H1 (cell line): Measurements from ENCODE around the gene ZNRF3. TPM values are rescaled to one million over a fixed set of nuclear protein-coding genes. Genes with fewer than 3 reads are reported as not detected.

ENCODE experiments used
- CTCF ChIA-PET: fragments of 300-600 bp; sonication (Branson Sonifier 250); formaldehyde crosslinking; loops from one replicate; lab custom pipeline; 2021; ENCODE audit not compliant: partially characterized antibody; lab: Charles Lee
- POLR2A ChIA-PET: fragments of 300-600 bp; sonication (Branson Sonifier 250); formaldehyde crosslinking; loops from one replicate; lab custom pipeline; 2021; ENCODE audit warnings: inconsistent platforms; ENCODE audit not compliant: partially characterized antibody; lab: Charles Lee
- DNase-seq, 2 experiments: peaks; one replicate each; pipeline versions ENCODE4 v3.0.0 to v3.0.0-alpha.2; 2010 to 2022; ENCODE audit warnings: low spot score in 2 of 2, low read depth in 1 of 2, mixed read lengths in 1 of 2
- FAIRE-seq: peaks from 2 replicates; lab custom pipeline; 2011; peaks lifted over from hg19 to GRCh38; lab: Jason Lieb, UNC
- H2AFZ ChIP-seq: 2 replicates; pipeline ENCODE4 v1.8.1; 2012; ENCODE audit warnings: low read length, inconsistent platforms
- H2AK5ac ChIP-seq: 2 replicates; pipeline ENCODE4 v1.6.1; 2013; ENCODE audit warnings: low read depth, low read length
- H2BK120ac ChIP-seq: replicated peaks from 2 replicates; pipeline ENCODE3; 2013; ENCODE audit warnings: low read depth, low read length, inconsistent platforms
- H2BK12ac ChIP-seq: 2 replicates; pipeline ENCODE4 v1.6.1; 2013; ENCODE audit warnings: low read depth, low read length
- H2BK15ac ChIP-seq: 2 replicates; pipeline ENCODE4 v1.6.1; 2013; ENCODE audit warnings: low read length
- H2BK20ac ChIP-seq: 2 replicates; pipeline ENCODE4 v1.6.1; 2013; ENCODE audit warnings: low read length
- H2BK5ac ChIP-seq: 2 replicates; pipeline ENCODE4 v1.6.1; 2013; ENCODE audit warnings: low read depth, low read length
- H3K14ac ChIP-seq: 2 replicates; pipeline ENCODE4 v1.6.1; 2013; ENCODE audit warnings: inconsistent platforms; ENCODE audit not compliant: insufficient read length
- H3K18ac ChIP-seq: 2 replicates; pipeline ENCODE4 v1.6.1; 2013; ENCODE audit warnings: low read length; ENCODE audit errors: extremely low read depth
- H3K23ac ChIP-seq: 2 replicates; pipeline ENCODE4 v1.6.1; 2013; ENCODE audit warnings: inconsistent platforms; ENCODE audit not compliant: insufficient read length
- H3K23me2 ChIP-seq: 2 replicates; pipeline ENCODE4 v1.6.1; 2013; ENCODE audit warnings: low read depth, low read length
- H3K27ac ChIP-seq: 2 replicates; pipeline ENCODE4 v1.6.1; 2011; ENCODE audit warnings: low read depth, low read length, inconsistent platforms
- H3K27me3 ChIP-seq, 4 experiments: replicated peaks in 1 of 4; 1 replicate in 1 of 4; 2 replicates in 3 of 4; pipeline versions ENCODE4 v1.6.1 to v1.8.1; 2011 to 2013; ENCODE audit warnings: low read length in 3 of 4, mild to moderate bottlenecking in 3 of 4, inconsistent platforms in 2 of 4, mixed read lengths in 2 of 4, moderate library complexity in 1 of 4; ENCODE audit not compliant: control insufficient read depth in 3 of 4, insufficient read depth in 3 of 4; ENCODE audit errors: extremely low read depth in 1 of 4
- H3K36me3 ChIP-seq, 4 experiments: 2 replicates each; pipeline versions ENCODE4 v1.6.1 to v1.8.1; 2011 to 2013; ENCODE audit warnings: mild to moderate bottlenecking in 4 of 4, low read length in 3 of 4, moderate library complexity in 2 of 4, control low read depth in 1 of 4, inconsistent platforms in 1 of 4; ENCODE audit not compliant: insufficient read depth in 4 of 4, control insufficient read depth in 2 of 4
- H3K4ac ChIP-seq: replicated peaks from 2 replicates; pipeline ENCODE3; 2013; ENCODE audit warnings: low read length, low read depth, mixed read lengths, inconsistent platforms; ENCODE audit not compliant: insufficient read length
- H3K4me1 ChIP-seq, 4 experiments: replicated peaks in 1 of 4; 1 replicate in 1 of 4; 2 replicates in 3 of 4; pipeline versions ENCODE4 v1.6.1 to v1.8.1; 2011 to 2013; ENCODE audit warnings: low read length in 3 of 4, inconsistent platforms in 2 of 4, mixed read lengths in 1 of 4; ENCODE audit not compliant: insufficient read depth in 4 of 4, control insufficient read depth in 3 of 4
- H3K4me2 ChIP-seq, 2 experiments: 2 replicates each; pipeline versions ENCODE4 v1.6.1 to v1.8.1; 2011 to 2013; ENCODE audit warnings: low read depth in 2 of 2, low read length in 2 of 2, control low read depth in 1 of 2, inconsistent platforms in 1 of 2, mild to moderate bottlenecking in 1 of 2; ENCODE audit not compliant: insufficient read depth in 1 of 2
- H3K4me3 ChIP-seq, 4 experiments: fragments of 200-600, 300-600 bp in 1 of 4; sonication (generic), shearing (Covaris generic), sonication (Bioruptor Twin) in 1 of 4; 2 replicates each; pipeline versions ENCODE4 v1.5.1 to v1.8.1; 2011 to 2016; ENCODE audit warnings: low read length in 4 of 4, low read depth in 3 of 4, control low read depth in 2 of 4, inconsistent platforms in 2 of 4, mild to moderate bottlenecking in 2 of 4, mixed read lengths in 1 of 4, moderate library complexity in 1 of 4; ENCODE audit not compliant: insufficient read depth in 2 of 4; ENCODE audit errors: extremely low read depth in 1 of 4
- H3K56ac ChIP-seq: replicated peaks from 2 replicates; pipeline ENCODE3; 2013; ENCODE audit warnings: low read depth, mild to moderate bottlenecking, mixed read lengths, low read length, inconsistent platforms; ENCODE audit not compliant: insufficient read length
- H3K79me1 ChIP-seq: 2 replicates; pipeline ENCODE4 v1.6.1; 2013; ENCODE audit warnings: low read depth, low read length, control low read depth
- H3K79me2 ChIP-seq, 2 experiments: 2 replicates each; pipeline versions ENCODE4 v1.6.1 to v1.8.1; 2012 to 2013; ENCODE audit warnings: low read length in 2 of 2, mild to moderate bottlenecking in 2 of 2, inconsistent platforms in 1 of 2; ENCODE audit not compliant: insufficient read depth in 2 of 2, control insufficient read depth in 1 of 2
- H3K9ac ChIP-seq, 4 experiments: replicated peaks in 1 of 4; 1 replicate in 1 of 4; 2 replicates in 3 of 4; pipeline versions ENCODE4 v1.6.1 to v1.8.1; 2011 to 2013; ENCODE audit warnings: low read depth in 3 of 4, low read length in 3 of 4, control low read depth in 2 of 4, mild to moderate bottlenecking in 2 of 4, moderate library complexity in 2 of 4, inconsistent platforms in 1 of 4; ENCODE audit errors: extremely low read depth in 1 of 4
- H3K9me3 ChIP-seq, 2 experiments: 2 replicates each; pipeline versions ENCODE4 v1.6.1 to v1.8.1; 2012 to 2013; ENCODE audit warnings: mild to moderate bottlenecking in 2 of 2, moderate library complexity in 2 of 2, control low read depth in 1 of 2, inconsistent platforms in 1 of 2, low read depth in 1 of 2, low read length in 1 of 2, mixed read lengths in 1 of 2; ENCODE audit not compliant: insufficient read depth in 2 of 2
- H4K20me1 ChIP-seq, 2 experiments: replicated peaks in 1 of 2; 2 replicates each; pipeline versions ENCODE3 to v1.8.1; 2011 to 2013; ENCODE audit warnings: inconsistent platforms in 2 of 2, low read length in 2 of 2, mild to moderate bottlenecking in 1 of 2; ENCODE audit not compliant: insufficient read depth in 2 of 2, control insufficient read depth in 1 of 2
- H4K5ac ChIP-seq: 2 replicates; pipeline ENCODE4 v1.6.1; 2013; ENCODE audit warnings: low read length, low read depth, mixed read lengths, inconsistent platforms; ENCODE audit not compliant: insufficient read length
- H4K8ac ChIP-seq: 2 replicates; pipeline ENCODE4 v1.8.0; 2013; ENCODE audit warnings: mild to moderate bottlenecking, moderate library complexity, low read length, inconsistent platforms; ENCODE audit not compliant: insufficient read depth; ENCODE audit errors: extremely low read depth
- H4K91ac ChIP-seq: replicated peaks from 2 replicates; pipeline ENCODE3; 2013; ENCODE audit warnings: low read length, mixed read lengths, inconsistent platforms; ENCODE audit not compliant: insufficient read length
- ATF2 ChIP-seq: IDR thresholded peaks from 2 replicates; pipeline ENCODE4 v1.6.1; 2012; ENCODE audit warnings: low read length, inconsistent platforms
- CHD1 ChIP-seq: IDR thresholded peaks from 2 replicates; pipeline ENCODE4 v1.6.1; 2012; ENCODE audit warnings: low read depth, low read length, improper control_type of control experiment
- KDM4A ChIP-seq: IDR thresholded peaks from one replicate; pipeline ENCODE4 v1.7.1; 2012; ENCODE audit warnings: low read depth, mild to moderate bottlenecking, moderate library complexity, low read length, inconsistent platforms; ENCODE audit not compliant: severe bottlenecking
- MAFK ChIP-seq: IDR thresholded peaks from 2 replicates; pipeline ENCODE4 v1.6.1; 2012; ENCODE audit warnings: low read depth, mild to moderate bottlenecking, improper control_type of control experiment, low read length
- NANOG ChIP-seq: IDR thresholded peaks from 2 replicates; pipeline ENCODE4 v1.6.1; 2011; ENCODE audit warnings: low read length, low read depth, mild to moderate bottlenecking, inconsistent platforms; ENCODE audit not compliant: insufficient read depth, poor library complexity, severe bottlenecking
- RAD21 ChIP-seq, 2 experiments: IDR thresholded peaks in 1 of 2; conservative IDR thresholded peaks in 1 of 2; 2 replicates each; pipeline ENCODE4 v1.6.1; 2011; ENCODE audit warnings: low read depth in 2 of 2, low read length in 2 of 2, improper control_type of control experiment in 1 of 2, inconsistent platforms in 1 of 2, mild to moderate bottlenecking in 1 of 2, moderate library complexity in 1 of 2
- RFX5 ChIP-seq: IDR thresholded peaks from 2 replicates; pipeline ENCODE4 v1.6.1; 2011; ENCODE audit warnings: low read depth, low read length, improper control_type of control experiment, borderline replicate concordance
- SRF ChIP-seq: IDR thresholded peaks from 2 replicates; pipeline ENCODE4 v1.6.1; 2011; ENCODE audit warnings: mild to moderate bottlenecking, low read depth, low read length, moderate library complexity
- SUZ12 ChIP-seq: fragments of 200-600 bp; sonication (generic); IDR thresholded peaks from 2 replicates; pipeline ENCODE4 v1.6.1; 2012; ENCODE audit warnings: mild to moderate bottlenecking, inconsistent platforms, low read length, moderate library complexity, mixed read lengths
- TCF12 ChIP-seq: IDR thresholded peaks from 2 replicates; pipeline ENCODE4 v1.6.1; 2011; ENCODE audit warnings: low read depth, mild to moderate bottlenecking, low read length
- WGBS, 2 experiments: shearing (Covaris generic) in 1 of 2; methylation state at CpG; one replicate each; pipeline versions ENCODE4 v1.1.6 to v1.1.7; 2013 to 2015; ENCODE audit warnings: low lambda C conversion rate in 2 of 2, mixed read lengths in 2 of 2, inconsistent platforms in 1 of 2, low coverage in 1 of 2, missing lambda C conversion rate in 1 of 2; ENCODE audit not compliant: insufficient replicate concordance in 2 of 2, insufficient coverage in 1 of 2, insufficient read length in 1 of 2; ENCODE audit errors: extremely low coverage in 1 of 2, missing lambda C conversion rate in 1 of 2; 5-methylcytosine and 5-hydroxymethylcytosine counted together
- polyA plus RNA-seq, 7 experiments: library from polyadenylated mRNA; depleted of rRNA in 3 of 7; stranded (reverse) in 5 of 7; unstranded in 2 of 7; fragments of >200 nt in 5 of 7; fragments of 200-250 nt in 2 of 7; gene quantifications; 1 replicate in 5 of 7; 2 replicates in 1 of 7; 4 replicates in 1 of 7; pipeline versions ENCODE4 v1.2.1 to v1.2.3, GENCODE V29; 2011 to 2013; ENCODE audit warnings: missing spikeins in 2 of 7, mixed read lengths in 2 of 7
- total RNA-seq: library from RNA; stranded (reverse); fragmentation: NEBNext Ultra II Directional; extraction: Animal tissue kit (Norgen Biotek cat#: 25700); gene quantifications from 2 replicates; pipeline ENCODE4 v1.2.1, GENCODE V29; 2021

The ZNRF3 gene
- total and polyA plus RNA-seq, 2 of the 8 experiments (the other 6 are each of a cell fraction or from before 2014, with no cell fraction given): 14.1 to 21.7 TPM

- H3K4ac ChIP-seq: no peak overlapping the region
- ChIA-PET POLR2A (no interaction called here), CTCF (interaction anchor here (0.6 to 1.5 kb wide), 2 partner anchors 9 to 24 kb away, joined by 3 to 5 read pairs; no protein-coding TSS in a partner anchor)
- H3K56ac ChIP-seq: no peak overlapping the region
- no peak overlapping the region for H3K14ac ChIP-seq
- no peak overlapping the region for H3K4me3 ChIP-seq
- 89% methylated on average over 2 of the region's 2 CpGs; no CpG with 5 or more reads in 1 of the 2 experiments for WGBS, 2 experiments
- no peak overlapping the region for H3K4me2 ChIP-seq
- H4K5ac ChIP-seq: no peak overlapping the region
- no peaks in the 10 kb centered on the region for H3K79me1 ChIP-seq
- no peaks in the 10 kb centered on the region for H3K9me3 ChIP-seq
- no peaks in the 10 kb centered on the region for H4K20me1 ChIP-seq
- H2BK120ac ChIP-seq: no peak overlapping the region
- TF ChIP-seq MAFK: no peak
- TF ChIP-seq SUZ12: no peak
- no peak for TF ChIP-seq RAD21 (IDR thresholded peaks at IDR 0.05 in 1 of 2, conservative IDR thresholded peaks at IDR 0.05 in 1 of 2; ENCODE audit: low read depth in 2 of 2, low read length in 2 of 2)
- TF ChIP-seq KDM4A: no peak
- no peak for TF ChIP-seq SRF
- TF ChIP-seq RFX5: no peak
- TF ChIP-seq TCF12: no peak
- no peak for TF ChIP-seq NANOG
- no peak for TF ChIP-seq ATF2
- no peak for TF ChIP-seq CHD1
- no peak overlapping the region for H2AK5ac ChIP-seq
- H3K27ac ChIP-seq: no peak overlapping the region
- H3K23me2 ChIP-seq: no peaks in the 10 kb centered on the region
- no peaks in the 10 kb centered on the region for H3K27me3 ChIP-seq
- H3K23ac ChIP-seq: no peak overlapping the region
- no peak overlapping the region for H2BK15ac ChIP-seq
- no peak for DNase-seq
- no peak for FAIRE-seq
- H4K8ac ChIP-seq: no peak overlapping the region
- H2BK5ac ChIP-seq: no peak overlapping the region
- H3K79me2 ChIP-seq: no peaks in the 10 kb centered on the region
- H3K18ac ChIP-seq: no peak overlapping the region
- H2BK20ac ChIP-seq: no peak overlapping the region
- H3K9ac ChIP-seq: no peak overlapping the region
- no peak overlapping the region for H2AFZ ChIP-seq
- no peak overlapping the region for H2BK12ac ChIP-seq
- no peaks in the 10 kb centered on the region for H3K36me3 ChIP-seq
- peaks cover 0 to 10% (median 6%) of the 10 kb centered on the region in 4 experiments; a peak in 4 of 7 replicates for H3K4me1 ChIP-seq
- no peak overlapping the region for H4K91ac ChIP-seq
These were observed 214.9 kb downstream of the ZNRF3 start for GRCh38 chr22:29098296-29098695.
